HepG2 (cell line): ENCODE results near the gene RNASE7. TPM values are rescaled to one million over a fixed set of nuclear protein-coding genes. Genes with fewer than 3 reads are reported as not detected.

Source experiments
- MED8 ChIP-seq: sonication (generic); formaldehyde crosslinking; IDR thresholded peaks from 2 replicates; pipeline ENCODE4 v1.8.1; 2023; ENCODE audit warnings: mild to moderate bottlenecking, missing genetic modification reagents; ENCODE audit not compliant: insufficient replicate concordance
- NFE2L2 ChIP-seq: fragments of 150-350 bp; IDR thresholded peaks from 2 replicates; pipeline ENCODE4 v1.6.1; 2014; ENCODE audit warnings: low read length
- NPAS2 ChIP-seq: sonication (generic); formaldehyde crosslinking; IDR thresholded peaks from 2 replicates; pipeline ENCODE4 v1.8.0; 2022; ENCODE audit warnings: mild to moderate bottlenecking, missing genetic modification reagents, borderline replicate concordance
- PCBP1 ChIP-seq: fragments of 200-400 bp; formaldehyde crosslinking; IDR thresholded peaks from 2 replicates; pipeline ENCODE4 v1.6.1; 2017; ENCODE audit warnings: mild to moderate bottlenecking, low read depth, low read length, borderline replicate concordance
- ZNF274 ChIP-seq: sonication (generic); formaldehyde crosslinking; IDR thresholded peaks from 2 replicates; pipeline ENCODE4 v1.5.1; 2020; ENCODE audit warnings: mild to moderate bottlenecking, missing genetic modification reagents
- ZNF326 ChIP-seq: sonication (generic); formaldehyde crosslinking; IDR thresholded peaks from 2 replicates; pipeline ENCODE4 v1.4.0; 2020; ENCODE audit warnings: missing genetic modification reagents, borderline replicate concordance
- ZNF614 ChIP-seq: IDR thresholded peaks from 2 replicates; pipeline ENCODE4 v1.6.1; 2018; ENCODE audit warnings: missing biosample characterization, missing genetic modification reagents, inconsistent platforms, borderline replicate concordance
- ZNF781 ChIP-seq: sonication (generic); formaldehyde crosslinking; IDR thresholded peaks from 2 replicates; pipeline ENCODE4 v1.5.1; 2020; ENCODE audit warnings: borderline replicate concordance, mild to moderate bottlenecking, missing genetic modification reagents; ENCODE audit errors: not compliant biosample characterization
- polyA plus RNA-seq, 8 experiments: library from polyadenylated mRNA; depleted of rRNA in 3 of 8; stranded (reverse) in 7 of 8; unstranded in 1 of 8; fragments of >200 nt; fragmentation: Illumina TruSeq in 4 of 8; extraction: Trizol in 4 of 8; gene quantifications; 2 replicates each; pipeline versions ENCODE4 v1.2.1 to v1.2.3, GENCODE V29; 2011 to 2016; ENCODE audit warnings: low read depth in 4 of 8, missing spikeins in 1 of 8, mixed read lengths in 1 of 8; ENCODE audit not compliant: insufficient read depth in 1 of 8
- total RNA-seq, 5 experiments: library from RNA; depleted of rRNA; stranded (reverse); fragments of >200 nt; fragmentation: Illumina TruSeq; extraction: Trizol; gene quantifications; 2 replicates each; pipeline ENCODE4 v1.2.3, GENCODE V29; 2016; ENCODE audit warnings: low read depth in 1 of 5
- TF ChIP-seq, protein P1 (sequence below): sonication (generic); formaldehyde crosslinking; IDR thresholded peaks from 2 replicates; pipeline ENCODE4 v1.5.0; 2020; ENCODE audit warnings: mild to moderate bottlenecking, missing genetic modification reagents, borderline replicate concordance
- TF ChIP-seq, protein P2 (sequence below): IDR thresholded peaks from 2 replicates; pipeline ENCODE4 v1.6.1; 2012; ENCODE audit warnings: inconsistent platforms
- TF ChIP-seq, protein P3 (sequence below): sonication (generic); formaldehyde crosslinking; IDR thresholded peaks from 2 replicates; pipeline ENCODE4 v1.9.0; 2021; ENCODE audit warnings: missing genetic modification reagents, mild to moderate bottlenecking, borderline replicate concordance
- TF ChIP-seq, protein P4 (sequence below): sonication (generic); formaldehyde crosslinking; IDR thresholded peaks from 2 replicates; pipeline ENCODE4 v1.8.0; 2022; ENCODE audit warnings: missing genetic modification reagents, mild to moderate bottlenecking, inconsistent platforms, borderline replicate concordance
- TF ChIP-seq, protein P5 (sequence below): sonication (generic); formaldehyde crosslinking; IDR thresholded peaks from 2 replicates; pipeline ENCODE4 v1.4.0; 2020; ENCODE audit warnings: missing genetic modification reagents, borderline replicate concordance
- TF ChIP-seq, protein P6 (sequence below): sonication (generic); formaldehyde crosslinking; IDR thresholded peaks from 2 replicates; pipeline ENCODE4 v1.8.1; 2023; ENCODE audit warnings: mild to moderate bottlenecking, moderate library complexity, missing genetic modification reagents

RNASE7 gene
- total and polyA plus RNA-seq, 2 of the 13 experiments (the other 11 are each of a cell fraction or from before 2014, with no cell fraction given) = 0.04 TPM; not detected in 1

DNA sequence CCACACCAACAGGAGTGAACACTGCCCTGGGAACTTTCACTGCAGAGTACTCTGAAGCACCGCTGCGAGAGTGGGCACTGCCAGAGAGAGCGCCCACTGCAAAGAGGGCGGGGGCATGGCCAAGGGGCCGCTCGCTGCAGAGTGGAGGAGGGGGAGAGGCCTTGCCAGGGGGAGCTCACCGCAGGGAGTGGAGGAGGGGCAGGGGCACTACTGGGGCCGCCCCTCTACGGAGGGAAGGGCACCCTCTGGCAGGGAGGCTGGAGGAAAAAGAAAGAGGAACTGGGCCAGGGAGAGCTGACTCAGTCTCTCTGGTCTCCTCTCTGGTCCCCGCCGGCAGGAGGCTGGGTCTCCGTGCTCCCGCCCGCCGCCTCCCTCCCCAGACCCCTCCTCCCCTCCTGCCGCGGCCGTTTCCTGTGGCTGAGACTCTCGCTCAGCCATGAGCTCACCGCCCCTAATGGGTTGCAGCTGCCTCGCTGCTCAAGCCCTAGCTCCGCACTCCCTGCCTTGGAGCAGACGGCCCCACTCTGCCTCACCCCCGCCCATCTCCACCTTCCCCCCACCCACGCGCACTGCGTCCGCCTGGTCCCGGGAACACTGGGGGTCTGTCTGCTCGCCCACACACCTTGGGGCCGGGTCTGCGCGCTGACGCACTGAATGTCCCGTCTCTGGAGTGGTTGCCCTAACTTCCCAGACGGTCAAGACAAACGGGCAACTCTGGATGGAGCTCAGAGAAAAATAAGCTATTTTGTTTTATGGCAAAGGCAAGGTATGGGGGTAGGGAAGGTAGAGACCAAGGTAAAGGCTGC lies 29.3 kb downstream of the RNASE7 start (continued):
- TF ChIP-seq, protein P1, sequence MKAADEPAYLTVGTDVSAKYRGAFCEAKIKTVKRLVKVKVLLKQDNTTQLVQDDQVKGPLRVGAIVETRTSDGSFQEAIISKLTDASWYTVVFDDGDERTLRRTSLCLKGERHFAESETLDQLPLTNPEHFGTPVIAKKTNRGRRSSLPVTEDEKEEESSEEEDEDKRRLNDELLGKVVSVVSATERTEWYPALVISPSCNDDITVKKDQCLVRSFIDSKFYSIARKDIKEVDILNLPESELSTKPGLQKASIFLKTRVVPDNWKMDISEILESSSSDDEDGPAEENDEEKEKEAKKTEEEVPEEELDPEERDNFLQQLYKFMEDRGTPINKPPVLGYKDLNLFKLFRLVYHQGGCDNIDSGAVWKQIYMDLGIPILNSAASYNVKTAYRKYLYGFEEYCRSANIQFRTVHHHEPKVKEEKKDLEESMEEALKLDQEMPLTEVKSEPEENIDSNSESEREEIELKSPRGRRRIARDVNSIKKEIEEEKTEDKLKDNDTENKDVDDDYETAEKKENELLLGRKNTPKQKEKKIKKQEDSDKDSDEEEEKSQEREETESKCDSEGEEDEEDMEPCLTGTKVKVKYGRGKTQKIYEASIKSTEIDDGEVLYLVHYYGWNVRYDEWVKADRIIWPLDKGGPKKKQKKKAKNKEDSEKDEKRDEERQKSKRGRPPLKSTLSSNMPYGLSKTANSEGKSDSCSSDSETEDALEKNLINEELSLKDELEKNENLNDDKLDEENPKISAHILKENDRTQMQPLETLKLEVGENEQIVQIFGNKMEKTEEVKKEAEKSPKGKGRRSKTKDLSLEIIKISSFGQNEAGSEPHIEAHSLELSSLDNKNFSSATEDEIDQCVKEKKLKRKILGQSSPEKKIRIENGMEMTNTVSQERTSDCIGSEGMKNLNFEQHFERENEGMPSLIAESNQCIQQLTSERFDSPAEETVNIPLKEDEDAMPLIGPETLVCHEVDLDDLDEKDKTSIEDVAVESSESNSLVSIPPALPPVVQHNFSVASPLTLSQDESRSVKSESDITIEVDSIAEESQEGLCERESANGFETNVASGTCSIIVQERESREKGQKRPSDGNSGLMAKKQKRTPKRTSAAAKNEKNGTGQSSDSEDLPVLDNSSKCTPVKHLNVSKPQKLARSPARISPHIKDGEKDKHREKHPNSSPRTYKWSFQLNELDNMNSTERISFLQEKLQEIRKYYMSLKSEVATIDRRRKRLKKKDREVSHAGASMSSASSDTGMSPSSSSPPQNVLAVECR (CRISPR knock-in tag) = peak; percentile 48
- TF ChIP-seq, protein P2, sequence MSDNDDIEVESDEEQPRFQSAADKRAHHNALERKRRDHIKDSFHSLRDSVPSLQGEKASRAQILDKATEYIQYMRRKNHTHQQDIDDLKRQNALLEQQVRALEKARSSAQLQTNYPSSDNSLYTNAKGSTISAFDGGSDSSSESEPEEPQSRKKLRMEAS = peak; percentile 9; the same call in 1 of the 2 replicates
- TF ChIP-seq, protein P3, sequence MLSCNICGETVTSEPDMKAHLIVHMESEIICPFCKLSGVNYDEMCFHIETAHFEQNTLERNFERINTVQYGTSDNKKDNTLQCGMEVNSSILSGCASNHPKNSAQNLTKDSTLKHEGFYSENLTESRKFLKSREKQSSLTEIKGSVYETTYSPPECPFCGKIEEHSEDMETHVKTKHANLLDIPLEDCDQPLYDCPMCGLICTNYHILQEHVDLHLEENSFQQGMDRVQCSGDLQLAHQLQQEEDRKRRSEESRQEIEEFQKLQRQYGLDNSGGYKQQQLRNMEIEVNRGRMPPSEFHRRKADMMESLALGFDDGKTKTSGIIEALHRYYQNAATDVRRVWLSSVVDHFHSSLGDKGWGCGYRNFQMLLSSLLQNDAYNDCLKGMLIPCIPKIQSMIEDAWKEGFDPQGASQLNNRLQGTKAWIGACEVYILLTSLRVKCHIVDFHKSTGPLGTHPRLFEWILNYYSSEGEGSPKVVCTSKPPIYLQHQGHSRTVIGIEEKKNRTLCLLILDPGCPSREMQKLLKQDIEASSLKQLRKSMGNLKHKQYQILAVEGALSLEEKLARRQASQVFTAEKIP (CRISPR knock-in tag) = no peak
- TF ChIP-seq ZNF614 (CRISPR knock-in tag) = no peak; the same call in 1 of the 2 replicates
- TF ChIP-seq PCBP1 = peak; percentile 77; the same call in 1 of the 2 replicates
- TF ChIP-seq ZNF781 = no peak
- TF ChIP-seq ZNF326 (CRISPR knock-in tag) = no peak
- TF ChIP-seq MED8 = no peak
- TF ChIP-seq, protein P4, sequence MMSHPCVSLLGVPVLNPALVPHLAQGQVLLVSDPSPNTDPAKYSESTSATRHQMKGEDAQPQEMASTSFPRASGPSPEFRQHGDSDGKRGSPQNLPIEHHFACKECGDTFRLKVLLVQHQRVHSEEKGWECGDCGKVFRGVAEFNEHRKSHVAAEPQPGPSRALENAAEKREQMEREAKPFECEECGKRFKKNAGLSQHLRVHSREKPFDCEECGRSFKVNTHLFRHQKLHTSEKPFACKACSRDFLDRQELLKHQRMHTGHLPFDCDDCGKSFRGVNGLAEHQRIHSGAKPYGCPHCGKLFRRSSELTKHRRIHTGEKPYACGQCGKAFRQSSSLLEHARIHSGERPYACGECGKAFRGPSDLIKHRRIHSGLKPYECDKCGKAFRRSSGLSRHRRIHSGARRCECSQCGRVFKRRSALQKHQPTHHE (CRISPR knock-in tag) = no peak
- TF ChIP-seq, protein P5, sequence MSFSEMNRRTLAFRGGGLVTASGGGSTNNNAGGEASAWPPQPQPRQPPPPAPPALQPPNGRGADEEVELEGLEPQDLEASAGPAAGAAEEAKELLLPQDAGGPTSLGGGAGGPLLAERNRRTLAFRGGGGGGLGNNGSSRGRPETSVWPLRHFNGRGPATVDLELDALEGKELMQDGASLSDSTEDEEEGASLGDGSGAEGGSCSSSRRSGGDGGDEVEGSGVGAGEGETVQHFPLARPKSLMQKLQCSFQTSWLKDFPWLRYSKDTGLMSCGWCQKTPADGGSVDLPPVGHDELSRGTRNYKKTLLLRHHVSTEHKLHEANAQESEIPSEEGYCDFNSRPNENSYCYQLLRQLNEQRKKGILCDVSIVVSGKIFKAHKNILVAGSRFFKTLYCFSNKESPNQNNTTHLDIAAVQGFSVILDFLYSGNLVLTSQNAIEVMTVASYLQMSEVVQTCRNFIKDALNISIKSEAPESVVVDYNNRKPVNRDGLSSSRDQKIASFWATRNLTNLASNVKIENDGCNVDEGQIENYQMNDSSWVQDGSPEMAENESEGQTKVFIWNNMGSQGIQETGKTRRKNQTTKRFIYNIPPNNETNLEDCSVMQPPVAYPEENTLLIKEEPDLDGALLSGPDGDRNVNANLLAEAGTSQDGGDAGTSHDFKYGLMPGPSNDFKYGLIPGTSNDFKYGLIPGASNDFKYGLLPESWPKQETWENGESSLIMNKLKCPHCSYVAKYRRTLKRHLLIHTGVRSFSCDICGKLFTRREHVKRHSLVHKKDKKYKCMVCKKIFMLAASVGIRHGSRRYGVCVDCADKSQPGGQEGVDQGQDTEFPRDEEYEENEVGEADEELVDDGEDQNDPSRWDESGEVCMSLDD (CRISPR knock-in tag) = no peak
- TF ChIP-seq NFE2L2 = no peak
- TF ChIP-seq NPAS2 (CRISPR knock-in tag) = no peak
- TF ChIP-seq, protein P6, sequence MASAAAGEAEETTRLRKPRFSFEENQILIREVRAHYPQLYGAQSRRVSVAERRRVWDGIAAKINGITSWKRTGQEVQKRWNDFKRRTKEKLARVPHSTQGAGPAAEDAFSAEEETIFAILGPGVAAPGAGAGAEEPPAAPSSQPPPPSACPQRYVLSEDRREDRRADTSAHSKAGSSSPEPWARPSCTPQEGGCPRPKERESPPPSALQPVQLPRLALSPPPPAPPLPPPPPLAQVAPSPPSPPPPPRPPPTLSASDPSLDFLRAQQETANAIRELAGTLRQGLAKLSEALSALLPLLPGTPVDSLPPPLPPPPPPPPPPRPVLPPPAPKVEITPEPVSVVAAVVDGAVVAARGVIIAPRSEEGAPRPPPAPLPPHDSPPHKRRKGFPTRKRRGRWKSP (CRISPR knock-in tag) = no peak; the same call in 1 of the 2 replicates
- TF ChIP-seq ZNF274 (CRISPR knock-in tag) = no peak
